Kidney glomerular epithelial cell (primary cell): ENCODE results near the gene GCAT.

Experiments
- DNase-seq: peaks from one replicate; lab custom pipeline; 2025; lab: John Stamatoyannopoulos, UW

The GCAT gene

GRCh38 chr22:37842015-37842793 is 34.5 kb downstream of the GCAT start:
- DNase-seq = no peak

GRCh38 chr22:37843741-37844089 is 36.0 kb downstream of the GCAT start:
- peak; percentile 45 for DNase-seq

DNA sequence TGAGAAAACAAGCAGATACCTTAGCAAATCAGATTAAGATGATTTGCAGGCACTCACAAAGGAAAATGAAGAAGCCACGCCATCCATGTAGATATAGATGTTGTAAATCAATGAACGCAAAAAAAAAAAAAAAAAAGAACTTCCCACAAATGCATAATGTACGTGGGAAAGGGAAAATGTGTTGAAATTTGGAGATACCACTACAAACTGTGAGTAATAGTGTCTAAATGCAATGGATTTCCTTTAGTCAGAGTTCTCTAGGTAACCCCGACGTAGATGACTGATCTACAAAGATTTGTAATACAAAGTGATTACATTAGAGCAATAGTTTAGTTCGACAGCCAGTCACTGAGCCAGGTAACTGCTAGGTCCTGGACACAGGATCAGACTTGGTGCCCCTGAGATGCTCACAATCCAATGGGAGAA is 37.2 kb downstream of the GCAT start:
- DNase-seq = no peak

- no peak for DNase-seq
Measured at GRCh38 chr22:37846433-37846832, 38.7 kb downstream of the GCAT start.

DNA sequence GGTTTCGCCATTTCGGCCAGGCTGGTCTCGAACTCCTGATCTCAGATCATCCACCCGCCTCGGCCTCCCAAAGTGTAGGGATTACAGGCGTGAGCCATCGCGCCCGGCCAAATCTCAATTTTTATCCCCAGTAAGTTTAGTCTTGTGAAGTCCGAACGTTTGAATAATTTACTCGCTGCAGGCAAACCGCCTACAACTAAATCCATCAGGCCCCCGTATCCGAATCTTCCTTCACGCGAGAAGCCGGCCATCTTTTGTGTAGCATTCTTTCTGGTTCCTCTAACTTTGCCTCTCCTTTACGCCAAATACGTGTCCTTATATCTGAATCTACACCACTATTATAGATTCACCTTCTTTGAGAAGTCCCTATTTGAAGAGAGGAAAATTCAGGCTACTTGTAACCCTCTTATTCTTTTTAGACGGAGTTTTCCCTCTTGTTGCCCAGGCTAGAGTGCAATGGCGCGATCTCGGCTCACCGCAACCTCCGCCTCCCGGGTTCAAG is 40.9 kb downstream of the GCAT start:
- no peak for DNase-seq

DNA sequence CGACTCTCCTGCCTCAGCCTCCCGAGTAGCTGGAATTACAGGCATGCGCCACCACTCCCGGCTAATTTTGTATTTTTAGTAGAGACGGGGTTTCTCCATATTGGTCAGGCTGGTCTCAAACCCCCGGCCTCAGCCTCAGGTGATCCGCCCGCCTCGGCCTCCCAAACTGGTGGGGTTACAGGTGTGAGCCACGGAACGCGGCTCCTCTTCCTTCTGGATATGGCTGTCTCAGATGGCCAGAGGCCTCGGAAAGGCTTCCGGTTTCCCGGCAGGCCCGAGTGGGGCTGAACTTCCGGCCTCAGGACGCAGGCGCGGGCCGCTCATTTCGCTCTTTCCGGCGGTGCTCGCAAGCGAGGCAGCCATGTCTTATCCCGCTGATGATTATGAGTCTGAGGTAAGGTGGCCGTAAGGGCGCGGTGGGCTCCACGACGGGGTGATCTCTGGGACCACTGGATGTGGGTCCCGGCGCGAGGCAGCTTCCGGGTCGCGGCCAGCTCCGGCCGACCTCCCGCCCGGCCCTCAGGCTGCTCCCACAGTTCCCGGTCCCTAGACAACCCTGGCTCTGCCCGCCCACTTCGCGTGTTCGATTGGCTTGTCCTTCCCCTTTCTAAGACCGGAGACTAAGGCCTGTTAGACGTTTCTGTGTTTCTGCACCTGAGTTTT is 41.5 kb downstream of the GCAT start, which contains the start of gene EIF3L:
TSS of gene EIF3L (plus strand) at position 331 of the 663 bp plus-strand sequence. CDS start at position 362, 31 bp downstream.
- peak; percentile 65 for DNase-seq

DNA sequence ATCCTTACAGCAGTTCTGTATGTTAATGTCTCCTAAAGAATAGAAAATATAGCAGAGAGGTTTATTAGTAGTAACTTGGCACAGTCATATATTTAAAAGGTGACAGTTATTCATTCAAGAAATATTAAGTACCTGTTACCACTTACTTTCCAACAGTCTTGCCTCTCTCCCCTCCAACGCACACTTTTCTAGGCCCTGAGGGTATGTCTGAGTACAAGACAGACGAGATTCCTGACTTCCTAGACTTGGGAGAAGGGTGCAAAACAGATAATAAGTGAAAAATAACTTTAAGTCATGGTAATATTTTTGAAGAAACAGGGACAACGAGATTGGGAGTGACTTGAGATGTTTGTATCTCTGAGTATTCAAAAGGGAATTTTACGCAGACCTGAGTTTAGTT is 43.1 kb downstream of the GCAT start:
- DNase-seq = no peak

GRCh38 chr22:37852418-37852817 is 44.7 kb downstream of the GCAT start:
- no peak for DNase-seq

- no peak for DNase-seq
Measured at GRCh38 chr22:37854946-37855345, 47.2 kb downstream of the GCAT start.

- no peak for DNase-seq
Measured at GRCh38 chr22:37855462-37855861, 47.7 kb downstream of the GCAT start.

- no peak for DNase-seq
Measured at GRCh38 chr22:37860796-37861421, 53.2 kb downstream of the GCAT start.

DNA sequence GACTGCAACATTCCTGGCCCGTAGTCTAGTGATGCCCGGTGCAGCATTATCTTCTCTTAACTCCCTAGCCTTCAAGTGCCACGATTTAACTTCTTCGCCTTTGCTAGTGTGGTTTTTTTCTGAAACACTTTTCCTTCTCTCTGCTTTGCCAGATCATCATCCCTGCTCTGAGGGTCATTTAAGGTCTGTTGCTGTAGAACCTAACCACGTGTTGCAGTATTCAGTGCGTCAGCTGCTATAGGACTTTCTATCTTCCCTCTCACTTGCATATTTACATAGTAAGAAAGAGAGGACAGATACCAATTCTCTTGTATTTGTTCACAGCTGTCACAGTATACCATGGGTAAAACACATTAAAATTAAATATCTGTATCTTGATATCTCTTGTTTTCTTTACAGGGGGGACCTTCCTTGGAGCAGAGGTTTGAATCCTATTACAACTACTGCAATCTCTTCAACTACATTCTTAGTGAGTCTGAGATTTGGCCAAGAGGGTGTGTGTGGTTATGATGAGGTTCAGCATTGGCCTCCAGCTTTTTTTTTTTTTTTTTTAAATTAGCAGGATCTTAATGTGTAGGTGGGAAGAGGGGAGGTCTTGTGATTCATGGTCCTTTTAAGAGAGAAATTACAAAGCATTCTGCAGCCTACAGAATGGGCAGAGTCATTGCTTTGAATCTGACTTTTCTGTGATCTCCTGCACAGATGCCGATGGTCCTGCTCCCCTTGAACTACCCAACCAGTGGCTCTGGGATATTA is 55.0 kb downstream of the GCAT start:
- no peak for DNase-seq

- DNase-seq = no peak
Measured at GRCh38 chr22:37865510-37865909, 57.8 kb downstream of the GCAT start.
